Breast epithelium (tissue), 3 donors: Measurements from ENCODE around the gene SSRP1.

ENCODE experiments used
- CTCF ChIP-seq, 3 donors: fragments of 450-650 bp; IDR thresholded peaks; one replicate each; pipeline ENCODE4 v1.5.1; 2016 to 2017; ENCODE audit warnings: antibody characterized with exemption in 3 of 3, mild to moderate bottlenecking in 3 of 3, moderate library complexity in 3 of 3
- POLR2A ChIP-seq: fragments of 450-650 bp; IDR thresholded peaks from one replicate; pipeline ENCODE4 v1.6.1; 2016; ENCODE audit warnings: antibody characterized with exemption, mild to moderate bottlenecking, moderate library complexity
- POLR2AphosphoS5 ChIP-seq, 3 donors: sonication (generic); formaldehyde crosslinking; IDR thresholded peaks; one replicate each; pipeline ENCODE4 v1.6.1; 2017; ENCODE audit warnings: antibody characterized with exemption in 3 of 3

GRCh38 chr11:57323855-57324153 lies 11.9 kb downstream of the SSRP1 start:
- TF ChIP-seq POLR2A (no peak), CTCF (IDR thresholded peaks at IDR 0.05) (no peak), POLR2AphosphoS5 (IDR thresholded peaks at IDR 0.05) (no peak)
